ENCODE data around the gene IGFBP6. TPM values are rescaled to one million over a fixed set of nuclear protein-coding genes. Genes with fewer than 3 reads are reported as not detected.
A peak's percentile ranks its signal among the peaks of the same experiment; 100 is the strongest.

Gene IGFBP6
- total RNA-seq, 1 experiment from 2014 or later, result 4.2 TPM

GRCh38 chr12:53079226-53080117, 18.0 kb upstream of the IGFBP6 start, which contains the start of gene SPRYD3:
Gene SPRYD3 (minus strand): TSS chr12:53079390. CDS start chr12:53079333, 57 bp downstream.
- H3K27ac ChIP-seq (ENCODE audit: insufficient read length, low read depth, low read length), result no peak within 1 kb of the TSS
- TF ChIP-seq CTCF (conservative IDR thresholded peaks at IDR 0.05), result no peak
- H3K56ac ChIP-seq (ENCODE audit: insufficient read length, low read depth, low read length), result no peak within 1 kb of the TSS
- H2BK12ac ChIP-seq (ENCODE audit: insufficient read length, low read depth, low read length), result no peak within 1 kb of the TSS
- no peak within 1 kb of the TSS for H2BK120ac ChIP-seq (ENCODE audit: low read depth, low read length, poor library complexity, severe bottlenecking)
- no peaks in the 10 kb centered on the region for H3K79me1 ChIP-seq (ENCODE audit: insufficient read depth, low read depth, low read length, poor library complexity, severe bottlenecking)
- H3K14ac ChIP-seq (ENCODE audit: insufficient read depth, low read length), result no peak within 1 kb of the TSS
- peaks cover 2% of the 10 kb centered on the region; the same call in 1 of the 2 replicates for H3K4me1 ChIP-seq (ENCODE audit: insufficient read depth, low read length)
- no peak within 1 kb of the TSS for H4K91ac ChIP-seq (ENCODE audit: insufficient read length, low read depth, low read length)
- H4K20me1 ChIP-seq (ENCODE audit: control insufficient read depth, insufficient read depth, insufficient read length), result no peaks in the 10 kb centered on the region
- Mint-ChIP-seq H3K4me3 (peak within 1 kb of the TSS; percentile 78 to 88), H3K9me3 (peaks cover 0 to 2% of the 10 kb centered on the region in 2 experiments; a peak in 1 of 5 replicates), H3K4me1 (peaks cover 9 to 13% of the 10 kb centered on the region in 2 experiments), H3K36me3 (ENCODE audit: insufficient read depth in 1 of 3, low read depth in 3 of 3) (peaks cover 3 to 23% (median 14%) of the 10 kb centered on the region in 3 experiments), H3K27ac (peak within 1 kb of the TSS; percentile 87 to 93 (median 89); a peak in 6 of 7 replicates), H3K27me3 (ENCODE audit: low read depth) (peaks cover 45% of the 10 kb centered on the region)
- H2BK5ac ChIP-seq (ENCODE audit: insufficient read length, low read length), result no peak within 1 kb of the TSS
- peak; percentile 100 for DNase-seq
- no peak within 1 kb of the TSS for H3T11ph ChIP-seq (ENCODE audit: low read length)
- no peaks in the 10 kb centered on the region for H3K23me2 ChIP-seq (ENCODE audit: insufficient read length, low read depth, low read length, poor library complexity, severe bottlenecking)
- H3K4ac ChIP-seq (ENCODE audit: low read depth, low read length), result no peak within 1 kb of the TSS
- no peaks in the 10 kb centered on the region for H3K9me3 ChIP-seq (ENCODE audit: control insufficient read depth, low read depth, low read length)
- H4K5ac ChIP-seq (ENCODE audit: insufficient read length, low read depth, low read length), result no peak within 1 kb of the TSS
- no peak within 1 kb of the TSS for H3K23ac ChIP-seq (ENCODE audit: insufficient read length, low read depth, low read length)
- peak within 1 kb of the TSS; percentile 2 for H3K9ac ChIP-seq (ENCODE audit: extremely low read depth, insufficient read length, low read length)
- H4K8ac ChIP-seq (replicated peaks; ENCODE audit: insufficient read length, low read depth, low read length), result no peak within 1 kb of the TSS
- H3K18ac ChIP-seq (ENCODE audit: insufficient read length, low read depth, low read length), result peak within 1 kb of the TSS; percentile 28
- no peaks in the 10 kb centered on the region for H3K27me3 ChIP-seq (ENCODE audit: insufficient read depth, low read length)
- H2AK5ac ChIP-seq (ENCODE audit: insufficient read length, low read length), result no peak within 1 kb of the TSS
- no peak within 1 kb of the TSS for H2BK20ac ChIP-seq (ENCODE audit: low read depth, low read length, poor library complexity, severe bottlenecking)
- no peak within 1 kb of the TSS for H2AFZ ChIP-seq (ENCODE audit: low read length)
- peak within 1 kb of the TSS; percentile 79 for H3K4me2 ChIP-seq (ENCODE audit: insufficient read depth, insufficient read length, low read length)
- no peaks in the 10 kb centered on the region for H3K79me2 ChIP-seq (ENCODE audit: insufficient read depth, low read length)
- no peak within 1 kb of the TSS for H2BK15ac ChIP-seq (ENCODE audit: low read depth, low read length)
- no CpG with 5 or more reads among the region's 67 CpGs for WGBS (ENCODE audit: extremely low coverage, insufficient read length, low lambda C conversion rate)
